Fibroblast of lung (primary cell): ENCODE results near the gene LCN10.

Experiments
- EZH2 ChIP-seq: IDR thresholded peaks from 2 replicates; pipeline ENCODE4 v1.5.1; 2012; ENCODE audit warnings: low read length, control low read depth, mild to moderate bottlenecking; ENCODE audit errors: missing control alignments
- TF ChIP-seq, protein P1 (sequence below), 2 donors: IDR thresholded peaks in 1 of 2; conservative IDR thresholded peaks in 1 of 2; 1 replicate in 1 of 2; 2 replicates in 1 of 2; pipeline ENCODE4 v1.5.1; 2011 to 2012; ENCODE audit warnings: low read length in 2 of 2, control low read depth in 1 of 2, inconsistent platforms in 1 of 2, low read depth in 1 of 2, mild to moderate bottlenecking in 1 of 2

DNA sequence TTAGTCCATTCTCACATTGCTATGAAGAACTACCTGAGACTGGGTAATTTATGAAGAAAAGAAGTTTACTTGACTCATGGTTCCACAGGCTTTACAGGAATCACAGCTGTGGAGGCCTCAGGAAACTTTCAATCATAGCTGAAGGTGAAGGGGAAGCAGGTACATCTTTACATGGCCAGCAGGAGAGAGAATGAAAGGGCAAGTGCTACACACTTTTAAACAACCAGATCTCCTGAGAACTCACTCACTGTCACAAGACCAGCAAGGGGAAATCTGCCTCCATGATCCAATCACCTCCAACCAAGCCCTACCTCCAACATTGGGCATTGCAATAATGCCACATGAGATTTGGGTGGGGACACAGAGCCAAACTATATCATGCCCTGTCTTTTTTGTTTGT is 9.1 kb upstream of the LCN10 start:
- TF ChIP-seq, protein P1, sequence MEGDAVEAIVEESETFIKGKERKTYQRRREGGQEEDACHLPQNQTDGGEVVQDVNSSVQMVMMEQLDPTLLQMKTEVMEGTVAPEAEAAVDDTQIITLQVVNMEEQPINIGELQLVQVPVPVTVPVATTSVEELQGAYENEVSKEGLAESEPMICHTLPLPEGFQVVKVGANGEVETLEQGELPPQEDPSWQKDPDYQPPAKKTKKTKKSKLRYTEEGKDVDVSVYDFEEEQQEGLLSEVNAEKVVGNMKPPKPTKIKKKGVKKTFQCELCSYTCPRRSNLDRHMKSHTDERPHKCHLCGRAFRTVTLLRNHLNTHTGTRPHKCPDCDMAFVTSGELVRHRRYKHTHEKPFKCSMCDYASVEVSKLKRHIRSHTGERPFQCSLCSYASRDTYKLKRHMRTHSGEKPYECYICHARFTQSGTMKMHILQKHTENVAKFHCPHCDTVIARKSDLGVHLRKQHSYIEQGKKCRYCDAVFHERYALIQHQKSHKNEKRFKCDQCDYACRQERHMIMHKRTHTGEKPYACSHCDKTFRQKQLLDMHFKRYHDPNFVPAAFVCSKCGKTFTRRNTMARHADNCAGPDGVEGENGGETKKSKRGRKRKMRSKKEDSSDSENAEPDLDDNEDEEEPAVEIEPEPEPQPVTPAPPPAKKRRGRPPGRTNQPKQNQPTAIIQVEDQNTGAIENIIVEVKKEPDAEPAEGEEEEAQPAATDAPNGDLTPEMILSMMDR (conservative IDR thresholded peaks at IDR 0.05 in 1 of 2, IDR thresholded peaks at IDR 0.05 in 1 of 2; ENCODE audit: low read depth in 1 of 2, low read length in 2 of 2): no peak
- no peak for TF ChIP-seq EZH2
